Measurements from ENCODE around the gene ONECUT3. TPM values are rescaled to one million over a fixed set of nuclear protein-coding genes. Genes with fewer than 3 reads are reported as not detected.

ONECUT3 gene
- polyA plus RNA-seq, 1 of the 3 experiments (the other 2 are of a cell fraction): not detected

GRCh38 chr19:1817553-1818179, 64.4 kb downstream of the ONECUT3 start:
- 95% methylated on average over 13 of the region's 25 CpGs for WGBS (ENCODE audit: low lambda C conversion rate)
- H3K36me3 ChIP-seq (replicated peaks in 1 of 2; ENCODE audit: control insufficient read depth in 1 of 2, insufficient read depth in 2 of 2, low read length in 1 of 2): peaks cover 3 to 54% of the 10 kb centered on the region in 2 experiments

More at GRCh38 chr19:1817553-1818179, 64.4 kb downstream of the ONECUT3 start:
- ChIA-PET CTCF (interaction anchor here (0.7 to 1.9 kb wide), 4 partner anchors 9 to 23 kb away, joined by 4 to 11 read pairs (median 4); no protein-coding TSS in a partner anchor), POLR2A (interaction anchor here (1.0 kb wide), 1 partner anchor 10 kb away, joined by 3 read pairs; no protein-coding TSS in a partner anchor)
- Histone ChIP-seq H3K79me2 (ENCODE audit: insufficient read depth) (no peaks in the 10 kb centered on the region), H3K9me2 (no peaks in the 10 kb centered on the region), H3K27ac (ENCODE audit: low read depth in 2 of 2, low read length in 1 of 2) (no peak overlapping the region), H3K4me3 (ENCODE audit: low read depth in 2 of 2, low read length in 1 of 2) (no peak overlapping the region), H3K27me3 (ENCODE audit: insufficient read depth) (no peaks in the 10 kb centered on the region), H2AFZ (ENCODE audit: low read depth) (no peak overlapping the region), H3K4me2 (no peak overlapping the region), H3K9ac (no peak overlapping the region), H3K4me1 (ENCODE audit: control insufficient read depth in 1 of 2, insufficient read depth in 2 of 2, low read depth in 1 of 2, low read length in 1 of 2) (peaks cover 0 to 8% of the 10 kb centered on the region in 2 experiments; a peak in 1 of 4 replicates), H3K9me3 (no peaks in the 10 kb centered on the region), H4K20me1 (ENCODE audit: insufficient read depth) (0 out of 2 replicates have a peak, but pooled peaks cover 4% of the 10 kb centered on the region), H3F3A (replicated peaks; ENCODE audit: insufficient read depth) (peaks cover 4% of the 10 kb centered on the region)
- TF ChIP-seq RXRA (IDR thresholded peaks at IDR 0.05; ENCODE audit: borderline replicate concordance, low read depth) (no peak), USF1 (IDR thresholded peaks at IDR 0.05; ENCODE audit: borderline replicate concordance, low read depth) (no peak), TAF1 (IDR thresholded peaks at IDR 0.05; ENCODE audit: borderline replicate concordance, low read depth, low read length) (no peak), POLR2AphosphoS5 (IDR thresholded peaks at IDR 0.05; ENCODE audit: low read depth, low read length) (no peak), EP300 (IDR thresholded peaks at IDR 0.05; ENCODE audit: borderline replicate concordance in 1 of 2, low read depth in 1 of 2, low read length in 1 of 2) (no peak), REST (IDR thresholded peaks at IDR 0.05; ENCODE audit: low read depth, low read length) (no peak)
- no peak for DNase-seq
